ENCODE data around the gene PDE8B.
"Not testable (repeated sequence)": the region's sequence is repeated elsewhere in the genome, so short reads cannot be mapped to it uniquely, and the experiment has no call there.

PDE8B gene

DNA sequence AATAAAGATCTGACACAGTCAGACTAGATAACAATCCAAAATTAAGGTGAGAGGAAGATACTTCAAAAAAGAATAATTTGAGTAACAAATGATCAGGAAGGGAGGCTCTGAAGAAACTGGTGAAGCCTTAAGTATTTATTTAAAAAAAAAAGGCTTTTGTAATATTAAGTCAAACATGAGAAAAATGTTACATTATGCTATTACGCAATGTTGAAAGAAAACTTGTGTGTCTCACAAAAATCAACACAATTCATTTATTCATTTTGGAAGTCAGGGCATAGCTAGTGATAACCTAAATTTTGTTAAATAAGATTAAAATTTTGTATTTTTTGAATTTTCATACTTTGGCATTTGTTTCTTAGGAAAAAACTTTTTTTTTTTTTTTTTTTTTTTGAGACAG is 253.4 kb downstream of the PDE8B start:
- no peak for DNase-seq

DNA sequence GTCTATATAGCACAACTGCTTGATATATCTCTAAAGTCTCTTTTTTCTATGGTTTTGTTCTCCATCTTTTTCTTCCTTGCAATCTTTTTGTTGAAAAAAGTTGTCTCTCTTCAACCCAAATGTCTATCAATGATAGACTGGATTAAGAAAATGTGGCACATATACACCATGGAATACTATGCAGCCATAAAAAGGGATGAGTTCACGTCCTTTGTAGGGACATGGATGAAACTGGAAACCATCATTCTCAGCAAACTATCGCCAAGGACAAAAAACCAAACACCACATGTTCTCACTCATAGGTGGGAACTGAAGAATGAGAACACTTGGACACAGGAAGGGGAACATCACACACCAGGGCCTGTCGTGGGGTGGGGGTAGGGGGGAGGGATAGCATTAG is 258.4 kb downstream of the PDE8B start:
- not testable (repeated sequence) for DNase-seq

DNA sequence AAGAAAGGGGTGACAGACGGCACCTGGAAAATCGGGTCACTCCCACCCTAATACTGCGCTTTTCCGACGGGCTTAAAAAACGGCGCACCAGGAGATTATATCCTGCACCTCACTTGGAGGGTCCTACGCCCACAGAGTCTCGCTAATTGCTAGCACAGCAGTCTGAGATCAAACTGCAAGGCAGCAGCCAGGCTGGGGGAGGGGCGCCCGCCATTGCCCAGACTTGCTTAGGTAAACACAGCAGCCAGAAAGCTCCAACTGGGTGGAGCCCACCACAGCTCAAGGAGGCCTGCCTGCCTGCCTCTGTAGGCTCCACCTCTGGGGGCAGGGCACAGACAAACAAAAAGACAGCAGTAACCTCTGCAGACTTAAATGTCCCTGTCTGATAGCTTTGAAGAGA is 264.6 kb downstream of the PDE8B start:
- not testable (repeated sequence) for DNase-seq

All from hematopoietic multipotent progenitor cell treated with erythropoietin and hydrocortisone succinate and interleukin-3 and kit ligand, for 6 days (in vitro differentiated cells).